Thyroid gland (tissue), 4 donors: ENCODE results near the gene TALDO1. TPM values are rescaled to one million over a fixed set of nuclear protein-coding genes. Genes with fewer than 3 reads are reported as not detected.
A peak's percentile ranks its signal among the peaks of the same experiment; 100 is the strongest.

Experiments
- DNase-seq, 2 donors: peaks; one replicate each; pipeline ENCODE4 v3.0.0-alpha.2; 2019
- H3K27ac ChIP-seq, 3 donors: fragments of 200-600 bp; sonication (generic); 1 replicate in 2 of 3; 2 replicates in 1 of 3; pipeline ENCODE4 v1.5.1; 2016 to 2019; ENCODE audit warnings: mild to moderate bottlenecking in 1 of 3, moderate library complexity in 1 of 3
- H3K27me3 ChIP-seq: fragments of 200-600 bp; sonication (generic); one replicate; pipeline ENCODE4 v1.5.1; 2019
- H3K36me3 ChIP-seq, 2 donors: fragments of 200-600 bp; sonication (generic); one replicate each; pipeline ENCODE4 v1.5.1; 2016 to 2019
- H3K4me1 ChIP-seq, 2 donors: fragments of 200-600 bp; sonication (generic); one replicate each; pipeline ENCODE4 v1.5.1; 2017 to 2019
- H3K4me3 ChIP-seq, 3 donors: fragments of 200-600 bp; sonication (generic); replicated peaks in 1 of 3; 1 replicate in 2 of 3; 2 replicates in 1 of 3; pipeline ENCODE4 v1.5.1; 2016; ENCODE audit warnings: mild to moderate bottlenecking in 1 of 3
- H3K9me3 ChIP-seq: fragments of 200-600 bp; sonication (generic); one replicate; pipeline ENCODE4 v1.5.1; 2017
- POLR2A ChIP-seq, 2 donors: fragments of 450-650 bp; IDR thresholded peaks; one replicate each; pipeline ENCODE4 v1.6.1; 2017; ENCODE audit warnings: antibody characterized with exemption in 2 of 2, mild to moderate bottlenecking in 2 of 2, moderate library complexity in 1 of 2
- WGBS, 2 donors: methylation state at CpG; one replicate each; pipeline ENCODE4 v1.1.5; 2017; 5-methylcytosine and 5-hydroxymethylcytosine counted together
- intact Hi-C: fragments of 100-400 bp; cut with DNase I; formaldehyde crosslinking; loops from one replicate; pipeline ENCODE4 v1.15.1; 2023
- total RNA-seq, 4 donors: library from RNA; depleted of rRNA; stranded (reverse); fragments of >200 nt; gene quantifications; one replicate each; pipeline ENCODE4 v1.2.3, GENCODE V29; 2016
- TF ChIP-seq, protein P1 (sequence below), 6 experiments: fragments of 200-600 bp in 3 of 6; fragments of 450-650 bp in 3 of 6; sonication (generic) in 3 of 6; IDR thresholded peaks; one replicate each; pipeline ENCODE4 v1.5.1; 2016 to 2019; ENCODE audit warnings: antibody characterized with exemption in 6 of 6, mild to moderate bottlenecking in 2 of 6, inconsistent platforms in 1 of 6, moderate library complexity in 1 of 6

Gene TALDO1
- total RNA-seq, 4 donors from 2014 or later = 300 to 965 (median 558) TPM

DNA sequence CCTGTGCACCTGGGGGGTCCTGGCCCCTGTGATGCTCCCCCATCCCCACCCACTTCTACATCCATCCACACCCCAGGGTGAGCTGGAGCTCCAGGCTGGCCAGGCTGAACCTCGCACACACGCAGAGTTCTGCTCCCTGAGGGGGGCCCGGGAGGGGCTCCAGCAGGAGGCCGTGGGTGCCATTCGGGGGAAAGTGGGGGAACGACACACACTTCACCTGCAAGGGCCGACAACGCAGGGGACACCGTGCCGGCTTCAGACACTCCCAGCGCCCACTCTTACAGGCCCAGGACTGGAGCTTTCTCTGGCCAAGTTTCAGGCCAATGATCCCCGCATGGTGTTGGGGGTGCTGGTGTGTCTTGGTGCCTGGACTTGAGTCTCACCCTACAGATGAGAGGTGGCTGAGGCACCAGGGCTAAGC is 20.0 kb upstream of the TALDO1 start:
- 87 to 93% methylated on average over 12 of the region's 12 CpGs for WGBS, 2 donors
- H3K27ac ChIP-seq = peak overlapping the region; percentile 68 to 80 (median 75)
- TF ChIP-seq, protein P1, sequence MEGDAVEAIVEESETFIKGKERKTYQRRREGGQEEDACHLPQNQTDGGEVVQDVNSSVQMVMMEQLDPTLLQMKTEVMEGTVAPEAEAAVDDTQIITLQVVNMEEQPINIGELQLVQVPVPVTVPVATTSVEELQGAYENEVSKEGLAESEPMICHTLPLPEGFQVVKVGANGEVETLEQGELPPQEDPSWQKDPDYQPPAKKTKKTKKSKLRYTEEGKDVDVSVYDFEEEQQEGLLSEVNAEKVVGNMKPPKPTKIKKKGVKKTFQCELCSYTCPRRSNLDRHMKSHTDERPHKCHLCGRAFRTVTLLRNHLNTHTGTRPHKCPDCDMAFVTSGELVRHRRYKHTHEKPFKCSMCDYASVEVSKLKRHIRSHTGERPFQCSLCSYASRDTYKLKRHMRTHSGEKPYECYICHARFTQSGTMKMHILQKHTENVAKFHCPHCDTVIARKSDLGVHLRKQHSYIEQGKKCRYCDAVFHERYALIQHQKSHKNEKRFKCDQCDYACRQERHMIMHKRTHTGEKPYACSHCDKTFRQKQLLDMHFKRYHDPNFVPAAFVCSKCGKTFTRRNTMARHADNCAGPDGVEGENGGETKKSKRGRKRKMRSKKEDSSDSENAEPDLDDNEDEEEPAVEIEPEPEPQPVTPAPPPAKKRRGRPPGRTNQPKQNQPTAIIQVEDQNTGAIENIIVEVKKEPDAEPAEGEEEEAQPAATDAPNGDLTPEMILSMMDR (IDR thresholded peaks at IDR 0.05) = no peak
- TF ChIP-seq POLR2A (IDR thresholded peaks at IDR 0.05) = no peak
- H3K4me1 ChIP-seq = peaks cover 23 to 34% of the 10 kb centered on the region in 2 donors
- DNase-seq = no peak
- H3K4me3 ChIP-seq = no peak overlapping the region
- no peaks in the 10 kb centered on the region for H3K9me3 ChIP-seq
- H3K27me3 ChIP-seq = no peaks in the 10 kb centered on the region
- intact Hi-C loops = loop anchor here (5.0 to 10.0 kb wide), 2 partner anchors 62 to 175 kb away; no protein-coding TSS in a partner anchor
- peaks cover 2 to 3% of the 10 kb centered on the region in 2 donors for H3K36me3 ChIP-seq

DNA sequence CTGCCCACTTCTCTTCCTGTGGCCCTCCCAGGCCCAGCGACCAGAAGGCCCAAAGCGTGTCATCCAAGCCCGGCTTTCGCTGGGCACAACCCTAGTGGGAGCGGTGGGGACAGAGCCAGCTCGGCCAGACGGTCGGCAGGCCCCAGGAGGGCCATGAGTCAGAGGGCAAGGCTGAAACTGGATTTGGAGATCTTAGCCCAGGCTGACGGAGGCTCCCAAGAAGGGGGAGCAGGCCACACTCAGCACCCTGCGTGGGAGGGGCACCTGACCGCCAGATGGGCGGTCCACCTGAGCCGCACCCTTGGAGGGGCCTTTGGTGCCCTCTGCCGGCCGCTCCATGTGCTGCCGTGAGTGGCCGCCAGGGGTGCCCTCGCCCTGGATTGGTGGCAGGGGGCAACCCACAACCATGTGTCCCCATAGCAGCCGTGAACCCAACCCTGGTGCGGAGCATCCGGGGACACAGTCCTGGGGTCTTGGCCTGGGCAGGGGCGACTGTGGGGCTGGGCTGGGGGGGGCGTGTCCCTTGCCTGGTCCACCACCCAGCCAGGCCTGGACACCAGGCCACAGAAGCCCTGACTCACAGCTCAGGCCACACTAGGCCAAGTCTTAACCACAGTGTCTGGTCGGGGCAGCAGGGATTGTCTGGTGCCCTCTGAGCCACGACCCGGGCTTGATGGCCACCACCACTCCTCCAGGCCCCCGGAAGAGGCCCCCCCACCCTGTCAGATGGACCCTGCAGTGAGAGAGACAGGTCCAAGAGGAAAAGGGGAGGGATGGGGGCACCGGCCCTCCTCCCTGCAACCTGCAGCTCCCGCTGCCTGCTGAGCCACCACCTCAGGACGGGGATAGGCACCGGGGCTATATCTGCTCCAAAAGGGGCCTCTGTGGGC is 19.2 kb upstream of the TALDO1 start:
- 18 to 59% methylated on average over 9 to 12 of the region's 31 CpGs for WGBS, 2 donors
- intact Hi-C loops = loop anchor here (5.0 to 10.0 kb wide), 2 partner anchors 63 to 176 kb away; no protein-coding TSS in a partner anchor
- TF ChIP-seq, protein P1 (IDR thresholded peaks at IDR 0.05) = peak; percentile 96 to 100 (median 99)
- TF ChIP-seq POLR2A (IDR thresholded peaks at IDR 0.05) = peak in 1 of 2 donors; percentile 56
- Histone ChIP-seq H3K9me3 (no peaks in the 10 kb centered on the region), H3K36me3 (no peaks in the 10 kb centered on the region), H3K27ac (peak overlapping the region; percentile 68 to 80 (median 75)), H3K4me3 (no peak overlapping the region), H3K4me1 (peaks cover 23 to 34% of the 10 kb centered on the region in 2 donors), H3K27me3 (no peaks in the 10 kb centered on the region)
- peak; percentile 97 for DNase-seq

DNA sequence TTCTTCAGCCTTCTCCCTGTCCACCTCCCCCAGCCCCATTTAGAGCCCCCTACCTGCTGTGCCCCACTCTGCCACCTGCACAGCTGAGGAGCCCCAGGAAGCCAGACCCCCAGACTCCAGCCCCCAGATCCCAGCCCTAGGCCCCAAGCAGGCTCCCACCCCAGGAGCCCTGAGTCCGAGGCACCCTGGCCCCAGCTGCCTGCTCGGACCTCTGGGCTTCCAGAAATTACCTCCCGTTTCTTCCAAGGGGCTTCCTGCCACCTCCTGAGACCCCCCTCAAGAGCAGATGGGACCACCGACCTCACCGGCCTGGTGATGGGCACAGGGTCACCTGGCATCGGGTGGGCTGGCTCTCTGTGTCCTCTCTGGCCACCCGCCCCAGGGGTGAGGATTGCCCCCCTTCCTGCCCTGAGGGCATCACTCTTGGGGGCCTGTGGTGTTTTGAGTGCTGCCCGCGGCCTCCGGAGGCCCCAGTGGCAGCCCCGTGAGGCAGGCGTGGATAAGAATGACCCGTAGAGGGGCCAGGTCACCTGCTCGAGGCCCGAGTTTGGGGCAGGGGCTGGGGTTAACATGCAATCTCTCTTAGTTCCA is 18.3 kb upstream of the TALDO1 start:
- no peaks in the 10 kb centered on the region for H3K9me3 ChIP-seq
- intact Hi-C loops = loop anchor here (5.0 to 10.0 kb wide), 2 partner anchors 64 to 177 kb away; no protein-coding TSS in a partner anchor
- 76 to 80% methylated on average over 1 to 15 of the region's 15 CpGs for WGBS, 2 donors
- no peak for DNase-seq
- H3K27me3 ChIP-seq = no peaks in the 10 kb centered on the region
- no peak for TF ChIP-seq POLR2A (IDR thresholded peaks at IDR 0.05)
- TF ChIP-seq, protein P1 (IDR thresholded peaks at IDR 0.05) = no peak
- no peak overlapping the region for H3K4me3 ChIP-seq
- peak overlapping the region in 1 of 3 donors; percentile 80 for H3K27ac ChIP-seq
- H3K36me3 ChIP-seq = no peaks in the 10 kb centered on the region
- H3K4me1 ChIP-seq = peaks cover 23 to 34% of the 10 kb centered on the region in 2 donors

DNA sequence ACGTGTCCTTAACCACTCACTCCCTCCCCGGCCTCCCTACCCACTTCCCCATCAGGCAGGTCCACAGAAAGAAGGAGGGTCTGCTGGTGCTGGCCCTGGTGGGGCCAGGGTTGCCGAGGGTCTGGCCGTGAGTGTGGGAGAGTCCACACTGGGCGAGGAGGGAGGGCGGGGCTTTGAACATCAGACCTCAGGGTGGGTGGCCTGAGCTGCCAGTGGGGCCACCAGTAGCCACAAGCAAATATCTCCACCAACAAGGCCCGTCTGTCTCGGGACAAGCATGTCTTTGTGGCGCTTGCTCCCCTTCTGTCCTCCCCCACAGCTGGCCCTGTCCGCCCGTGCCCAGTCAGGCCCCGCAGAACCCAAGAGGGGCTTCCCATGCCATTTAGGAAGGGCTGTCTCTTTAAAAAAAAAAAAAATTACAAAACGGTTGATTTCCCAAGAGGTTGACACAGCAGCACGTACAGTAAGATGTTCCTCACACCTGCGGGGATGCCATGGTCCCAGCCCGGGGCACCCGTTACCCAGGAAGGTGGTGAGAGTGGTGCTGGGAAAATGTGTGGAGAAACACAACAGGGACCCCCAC is 17.7 kb upstream of the TALDO1 start:
- TF ChIP-seq POLR2A (IDR thresholded peaks at IDR 0.05) = no peak
- TF ChIP-seq, protein P1 (IDR thresholded peaks at IDR 0.05) = no peak
- peaks cover 23 to 34% of the 10 kb centered on the region in 2 donors for H3K4me1 ChIP-seq
- DNase-seq = no peak
- intact Hi-C loops = loop anchor here (5.0 to 10.0 kb wide), 2 partner anchors 65 to 177 kb away; no protein-coding TSS in a partner anchor
- H3K36me3 ChIP-seq = no peaks in the 10 kb centered on the region
- 40 to 44% methylated on average over 16 to 17 of the region's 17 CpGs for WGBS, 2 donors
- no peak overlapping the region for H3K27ac ChIP-seq
- H3K27me3 ChIP-seq = no peaks in the 10 kb centered on the region
- no peaks in the 10 kb centered on the region for H3K9me3 ChIP-seq
- H3K4me3 ChIP-seq = no peak overlapping the region
